Endodermal cell (in vitro differentiated cells): ENCODE results near the gene IQCH. TPM values are rescaled to one million over a fixed set of nuclear protein-coding genes. Genes with fewer than 3 reads are reported as not detected.
A peak's percentile ranks its signal among the peaks of the same experiment; 100 is the strongest.

Experiments used
- DNase-seq: peaks from one replicate; pipeline ENCODE4 v3.0.0-alpha.2; 2017
- H3K27ac ChIP-seq: 2 replicates; pipeline ENCODE4 v1.5.1; 2013; ENCODE audit warnings: mild to moderate bottlenecking, low read depth, low read length, moderate library complexity
- H3K27me3 ChIP-seq: 2 replicates; pipeline ENCODE4 v1.6.1; 2013; ENCODE audit warnings: mild to moderate bottlenecking, low read length, moderate library complexity; ENCODE audit not compliant: insufficient read depth, control insufficient read depth, poor library complexity, severe bottlenecking
- H3K36me3 ChIP-seq: 2 replicates; pipeline ENCODE4 v1.7.0; 2013; ENCODE audit warnings: mild to moderate bottlenecking, low read length, moderate library complexity; ENCODE audit not compliant: control insufficient read depth, insufficient read depth
- H3K4me1 ChIP-seq: one replicate; pipeline ENCODE4 v1.7.0; 2013; ENCODE audit warnings: low read length; ENCODE audit not compliant: control insufficient read depth, insufficient read depth
- H3K4me3 ChIP-seq: 2 replicates; pipeline ENCODE4 v1.5.1; 2013; ENCODE audit warnings: mild to moderate bottlenecking, low read length, moderate library complexity
- H3K9ac ChIP-seq: 2 replicates; pipeline ENCODE4 v1.6.1; 2013; ENCODE audit warnings: mild to moderate bottlenecking, low read length, moderate library complexity; ENCODE audit not compliant: poor library complexity, severe bottlenecking; ENCODE audit errors: extremely low read depth
- H3K9me3 ChIP-seq: 2 replicates; pipeline ENCODE4 v1.6.1; 2013; ENCODE audit warnings: mild to moderate bottlenecking, low read length, moderate library complexity; ENCODE audit not compliant: control insufficient read depth
- H3K27ac Mint-ChIP-seq: 2 replicates; pipeline ENCODE4 v1.8.0; 2020; ENCODE audit warnings: mixed read lengths
- H3K27me3 Mint-ChIP-seq: 2 replicates; pipeline ENCODE4 v1.8.0; 2021; ENCODE audit warnings: mild to moderate bottlenecking, mixed read lengths; ENCODE audit not compliant: insufficient read depth
- H3K36me3 Mint-ChIP-seq: 2 replicates; pipeline ENCODE4 v1.8.0; 2020; ENCODE audit warnings: low read depth, mixed read lengths
- H3K4me1 Mint-ChIP-seq: 2 replicates; pipeline ENCODE4 v1.8.0; 2020; ENCODE audit warnings: mixed read lengths
- H3K4me3 Mint-ChIP-seq: 2 replicates; pipeline ENCODE4 v1.8.0; 2020; ENCODE audit warnings: mild to moderate bottlenecking, moderate library complexity, mixed read lengths
- H3K9me3 Mint-ChIP-seq: 2 replicates; pipeline ENCODE4 v1.8.0; 2020; ENCODE audit warnings: mild to moderate bottlenecking, mixed read lengths
- CTCF ChIP-seq: fragments of 200-600 bp; sonication (generic); conservative IDR thresholded peaks from 2 replicates; pipeline ENCODE4 v1.5.0; 2021; ENCODE audit warnings: antibody characterized with exemption, mild to moderate bottlenecking
- WGBS, 2 experiments: methylation state at CpG; one replicate each; pipeline versions ENCODE4 v1.1.5 to v1.1.7; 2013; ENCODE audit warnings: missing lambda C conversion rate in 2 of 2, mixed read lengths in 1 of 2; ENCODE audit not compliant: insufficient coverage in 1 of 2, insufficient read length in 1 of 2; 5-methylcytosine and 5-hydroxymethylcytosine counted together
- total RNA-seq, 2 donors: library from RNA; stranded (reverse); fragmentation: NEBNext Ultra II Directional in 1 of 2; extraction: Animal tissue kit (Norgen Biotek cat#: 25700) in 1 of 2; gene quantifications; 2 replicates in 1 of 2; 3 replicates in 1 of 2; pipeline ENCODE4 v1.2.1, GENCODE V29; 2021

The IQCH gene
- total RNA-seq, 2 donors from 2014 or later, result 6.2 to 12.8 TPM

- no peaks in the 10 kb centered on the region for H3K4me1 ChIP-seq
- H3K36me3 ChIP-seq, result no peaks in the 10 kb centered on the region
- no peak overlapping the region for H3K27ac ChIP-seq
- WGBS, 2 experiments, result no CpG with 5 or more reads among the region's 2 CpGs
- H3K4me3 Mint-ChIP-seq, result no peak overlapping the region
- H3K9me3 ChIP-seq, result no peaks in the 10 kb centered on the region
- peaks cover 22% of the 10 kb centered on the region for H3K36me3 Mint-ChIP-seq
- H3K4me3 ChIP-seq, result no peak overlapping the region
- peaks cover 3% of the 10 kb centered on the region for H3K4me1 Mint-ChIP-seq
- H3K9me3 Mint-ChIP-seq, result peaks cover 3% of the 10 kb centered on the region
- H3K27me3 Mint-ChIP-seq, result no peaks in the 10 kb centered on the region
- no peaks in the 10 kb centered on the region for H3K27me3 ChIP-seq
- H3K9ac ChIP-seq, result no peak overlapping the region
- no peak for DNase-seq
- TF ChIP-seq CTCF, result no peak
- no peak overlapping the region for H3K27ac Mint-ChIP-seq
These were observed 261.0 kb downstream of the IQCH start for GRCh38 chr15:67515557-67515956.

- H3K27ac ChIP-seq, result no peak overlapping the region
- peaks cover 6% of the 10 kb centered on the region for H3K36me3 Mint-ChIP-seq
- no peak overlapping the region for H3K9ac ChIP-seq
- H3K27ac Mint-ChIP-seq, result peak overlapping the region; percentile 74
- peaks cover 3% of the 10 kb centered on the region for H3K9me3 Mint-ChIP-seq
- peak overlapping the region; percentile 76 for H3K4me3 Mint-ChIP-seq
- no peaks in the 10 kb centered on the region for H3K27me3 ChIP-seq
- H3K9me3 ChIP-seq, result no peaks in the 10 kb centered on the region
- TF ChIP-seq CTCF, result no peak
- no peaks in the 10 kb centered on the region for H3K27me3 Mint-ChIP-seq
- peaks cover 5% of the 10 kb centered on the region for H3K4me1 ChIP-seq
- no peak for DNase-seq
- H3K36me3 ChIP-seq, result no peaks in the 10 kb centered on the region
- H3K4me3 ChIP-seq, result peak overlapping the region; percentile 67
- H3K4me1 Mint-ChIP-seq, result peaks cover 18% of the 10 kb centered on the region
- 71 to 79% methylated on average over 21 to 24 of the region's 24 CpGs for WGBS, 2 experiments
These were observed 265.9 kb downstream of the IQCH start for GRCh38 chr15:67520321-67521028.

GRCh38 chr15:67521029-67521782 is 266.6 kb downstream of the IQCH start, which contains the start of gene C15orf61:
Gene C15orf61 (plus strand): TSS chr15:67521131. CDS start chr15:67521249, 118 bp downstream.
- Histone ChIP-seq H3K36me3 (no peaks in the 10 kb centered on the region), H3K27ac (peak within 1 kb of the TSS; percentile 75), H3K9ac (peak within 1 kb of the TSS; percentile 67), H3K9me3 (no peaks in the 10 kb centered on the region), H3K4me1 (peaks cover 5% of the 10 kb centered on the region), H3K27me3 (no peaks in the 10 kb centered on the region), H3K4me3 (peak within 1 kb of the TSS; percentile 90)
- 0% methylated on average over 29 to 94 of the region's 94 CpGs for WGBS, 2 experiments
- no peaks in the 10 kb centered on the region for H3K27me3 Mint-ChIP-seq
- peaks cover 6% of the 10 kb centered on the region for H3K36me3 Mint-ChIP-seq
- H3K4me3 Mint-ChIP-seq, result peak within 1 kb of the TSS; percentile 76
- H3K9me3 Mint-ChIP-seq, result peaks cover 3% of the 10 kb centered on the region
- TF ChIP-seq CTCF, result peak; percentile 23
- H3K4me1 Mint-ChIP-seq, result peaks cover 18% of the 10 kb centered on the region
- peak; percentile 90 for DNase-seq
- peak within 1 kb of the TSS; percentile 98 for H3K27ac Mint-ChIP-seq
